CD4-positive, alpha-beta T cell treated with Interleukin-1 beta for 1 hour (primary cell): Measurements from ENCODE around the gene SLC22A25.

Experiments used
- DNase-seq, 2 donors: peaks; one replicate each; pipeline ENCODE4 v3.0.0-alpha.2; 2020 to 2022

The SLC22A25 gene

DNA sequence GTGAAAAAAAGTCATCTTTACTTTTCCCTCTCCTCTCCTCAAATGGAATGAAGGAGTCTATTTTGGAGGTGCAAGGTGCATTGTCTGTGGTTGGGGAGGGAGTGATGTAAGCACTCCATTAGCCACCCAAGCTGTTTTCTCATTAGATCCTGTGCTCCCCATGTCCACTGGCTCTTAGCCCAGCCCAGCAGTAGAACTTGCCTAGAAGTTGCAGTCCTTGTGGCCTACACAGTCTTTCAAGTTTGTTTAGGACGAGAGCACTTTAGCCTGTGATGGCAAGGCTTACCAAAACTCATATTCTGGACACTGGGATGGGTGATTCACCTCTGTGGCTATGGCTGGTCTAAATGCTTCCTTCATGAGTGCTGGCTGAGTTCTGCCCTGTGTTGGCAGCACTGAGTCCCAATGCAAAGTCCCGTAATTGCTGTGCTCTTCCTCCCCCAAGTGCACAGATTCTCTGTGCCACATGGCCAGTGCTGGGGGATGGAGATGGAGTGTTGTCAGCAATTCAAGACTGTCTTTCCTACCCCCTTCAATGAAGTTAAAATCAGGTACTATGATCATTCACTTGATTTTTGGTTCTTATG is 15.8 kb downstream of the SLC22A25 start:
- no peak for DNase-seq

DNA sequence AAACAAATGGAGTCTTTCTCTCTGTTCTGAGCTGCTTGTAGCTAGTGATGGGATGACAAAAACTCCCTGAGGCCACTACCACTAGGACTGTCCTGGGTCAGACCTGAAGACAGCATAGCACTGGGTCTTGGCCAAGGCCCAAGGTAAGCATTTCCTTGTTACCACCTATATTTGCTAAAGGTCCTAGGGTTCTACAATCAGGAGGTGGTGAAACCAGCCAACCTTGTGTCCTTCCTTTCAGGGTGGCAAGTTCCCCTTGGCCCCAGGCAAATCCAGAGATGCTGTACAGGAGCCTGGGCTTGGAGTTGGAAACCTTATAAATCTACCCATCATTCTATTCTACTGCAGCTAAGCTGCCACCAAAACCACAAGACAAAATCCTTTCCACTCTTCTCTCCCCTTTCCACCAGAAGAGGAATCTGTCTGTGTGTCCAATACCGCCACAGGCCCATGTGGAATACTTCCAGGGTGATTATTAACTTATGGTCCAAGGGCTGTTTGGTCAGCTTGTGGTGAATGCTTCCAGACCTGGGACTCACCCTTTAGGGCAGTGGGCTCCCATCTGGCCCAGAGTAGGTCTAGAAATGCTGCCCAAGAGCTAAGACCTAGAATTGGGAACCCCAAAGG is 16.8 kb downstream of the SLC22A25 start:
- no peak for DNase-seq

DNA sequence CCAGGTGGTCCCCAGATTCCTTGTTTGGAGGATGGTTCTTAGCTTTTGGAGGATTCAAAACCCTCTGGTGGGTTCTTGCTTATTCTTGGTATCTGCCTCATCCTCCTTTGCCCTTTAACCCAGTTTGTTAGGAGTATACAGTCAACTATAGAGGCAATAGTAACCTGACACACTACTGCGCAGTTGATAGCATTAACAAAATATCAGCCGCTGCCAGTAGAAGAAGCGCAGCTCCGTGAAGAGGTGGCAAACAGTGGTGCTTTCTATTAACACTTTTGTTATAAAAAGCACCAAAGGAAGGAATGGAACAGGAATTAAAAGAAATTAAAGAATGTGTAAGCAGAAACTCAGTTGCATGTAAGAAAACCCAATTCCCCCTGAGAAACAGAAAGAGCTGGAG is 29.3 kb downstream of the SLC22A25 start:
- DNase-seq, result no peak

DNA sequence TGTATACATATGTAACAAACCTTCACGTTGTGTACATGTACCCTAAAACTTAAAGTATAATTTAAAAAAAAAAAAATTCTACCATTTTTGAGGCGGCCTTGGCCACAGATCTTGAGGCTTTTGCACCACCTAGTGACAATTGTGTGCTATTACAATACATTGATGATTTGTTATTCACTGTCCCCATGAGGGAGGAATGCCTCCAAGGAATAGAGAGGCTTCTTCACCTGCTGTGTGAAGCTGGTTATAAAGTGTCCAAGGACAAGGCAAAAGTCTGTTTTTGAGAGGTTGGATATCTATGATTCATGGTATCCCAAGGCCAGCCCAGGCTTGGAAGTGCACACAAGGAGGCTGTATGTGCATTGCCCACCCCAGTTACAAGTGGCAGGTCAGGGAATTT is 30.7 kb downstream of the SLC22A25 start:
- peak in 1 of 2 donors; percentile 37 for DNase-seq

DNA sequence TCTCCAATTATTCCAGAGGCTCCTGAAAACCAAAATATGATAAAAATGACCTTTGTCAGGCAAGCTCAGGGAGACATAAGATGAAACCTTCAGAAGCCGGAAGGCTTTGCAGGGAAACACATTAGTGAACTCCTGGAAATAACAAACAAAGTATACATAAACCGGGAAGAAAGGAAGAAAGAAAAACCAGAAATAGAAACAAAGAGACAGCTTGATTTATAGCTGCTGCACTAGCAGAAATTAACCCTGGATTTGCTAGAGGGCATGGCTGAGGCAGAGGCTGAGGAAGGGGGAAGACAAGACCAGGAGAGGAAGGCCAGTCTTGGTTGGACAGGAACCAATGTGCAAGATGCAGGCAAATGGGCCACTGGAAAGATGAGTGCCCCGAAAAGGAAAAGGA is 33.3 kb downstream of the SLC22A25 start:
- no peak for DNase-seq
